ENCODE measurements around the gene SPO11.

Gene SPO11

GRCh38 chr20:57378107-57378506 lies 48.5 kb downstream of the SPO11 start:
- no peak for DNase-seq

DNA sequence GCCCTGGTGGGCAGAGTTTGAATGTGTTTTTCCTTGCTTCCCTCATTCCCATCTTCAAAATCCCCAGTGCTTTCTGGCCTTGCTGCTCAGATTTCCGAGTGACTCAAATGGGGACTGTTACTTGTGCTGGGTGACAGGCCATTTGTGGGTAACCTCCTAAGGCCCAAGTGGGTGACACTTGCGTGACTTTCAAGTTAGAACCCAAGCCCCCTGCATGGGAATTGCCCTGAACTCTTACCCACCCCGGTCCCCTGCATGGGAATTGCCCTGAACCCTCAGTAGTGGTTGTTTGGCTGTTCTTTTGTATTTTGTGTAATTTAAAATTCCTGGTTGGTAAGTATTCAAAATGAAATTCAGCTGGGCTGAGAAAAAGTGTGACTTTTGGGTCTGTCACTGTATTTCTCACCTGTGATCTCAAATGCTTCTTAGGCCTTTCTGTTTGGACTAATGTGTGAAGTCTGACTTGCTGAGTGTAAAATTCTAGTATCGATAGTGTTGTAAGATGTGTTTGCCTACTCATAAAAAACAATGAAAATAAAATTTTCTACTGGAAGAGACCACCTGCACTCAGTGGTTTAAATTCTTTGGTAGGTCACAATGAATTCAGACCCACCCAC lies 49.2 kb downstream of the SPO11 start:
- DNase-seq: no peak

DNA sequence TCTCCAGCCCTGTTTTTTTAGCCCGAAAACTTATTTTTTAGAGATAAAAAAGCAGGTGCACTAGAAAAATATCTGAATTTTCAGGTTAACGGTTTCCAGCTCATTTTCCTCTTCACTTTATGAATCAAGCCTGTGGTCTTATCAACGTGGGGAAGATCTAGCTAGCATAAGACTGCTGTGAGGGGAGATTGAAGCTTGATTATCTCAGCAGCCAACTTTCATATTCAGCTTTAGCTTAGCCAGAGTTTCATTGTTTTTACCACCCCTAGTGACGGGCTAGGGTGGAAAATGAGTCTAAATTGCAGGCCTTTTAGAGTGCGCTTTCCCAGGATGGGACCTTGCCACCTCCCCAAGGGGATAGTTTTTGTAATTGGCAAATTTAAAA lies 49.7 kb downstream of the SPO11 start:
- no peak for DNase-seq

- DNase-seq: no peak
These were observed 50.6 kb downstream of the SPO11 start for GRCh38 chr20:57380081-57380750.

DNA sequence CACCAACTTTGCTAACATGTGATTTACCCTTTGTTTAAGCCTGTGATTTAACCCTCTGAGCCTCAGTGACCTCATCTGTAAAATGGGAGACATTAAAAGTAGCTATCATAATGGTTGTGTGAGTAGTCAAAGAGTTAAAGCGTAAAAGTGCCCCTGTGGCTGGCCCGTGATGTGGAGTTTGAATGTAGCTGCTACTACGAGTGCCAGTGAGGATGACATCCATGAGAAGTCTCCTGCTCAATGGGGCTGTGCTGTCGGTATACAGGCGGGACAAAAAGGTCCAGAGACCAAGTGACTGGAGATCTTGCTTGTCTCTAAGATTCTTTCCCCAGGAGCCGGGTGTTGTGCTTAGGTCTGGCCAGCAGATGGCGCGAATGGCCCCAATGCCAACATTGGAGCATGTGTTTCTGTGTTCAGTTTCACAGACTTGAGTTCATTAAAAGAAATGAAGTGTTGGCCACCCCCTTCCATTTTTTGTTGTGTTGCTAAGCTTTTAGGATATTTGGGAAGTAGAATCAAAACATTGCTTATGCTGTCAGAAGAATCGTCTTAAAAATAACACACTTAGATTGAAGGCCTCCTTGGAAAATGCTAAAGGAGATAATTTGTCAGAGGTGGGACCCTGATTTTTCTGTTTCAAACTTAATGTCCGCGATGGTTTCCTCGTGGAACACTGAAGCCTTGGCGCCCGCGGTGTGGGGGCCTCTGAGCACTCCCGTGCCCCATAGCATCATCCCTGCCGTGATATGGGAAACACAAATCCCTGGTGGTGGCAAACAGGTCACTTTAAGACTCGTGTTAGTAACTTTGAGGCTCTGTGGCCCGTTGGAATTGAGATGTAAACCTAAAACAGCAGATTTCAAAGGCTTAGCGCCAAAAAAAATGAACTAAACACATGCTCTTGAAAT lies 52.2 kb downstream of the SPO11 start:
- DNase-seq: peak; percentile 78

- DNase-seq: no peak
These were observed 52.9 kb downstream of the SPO11 start for GRCh38 chr20:57382516-57382915.

DNA sequence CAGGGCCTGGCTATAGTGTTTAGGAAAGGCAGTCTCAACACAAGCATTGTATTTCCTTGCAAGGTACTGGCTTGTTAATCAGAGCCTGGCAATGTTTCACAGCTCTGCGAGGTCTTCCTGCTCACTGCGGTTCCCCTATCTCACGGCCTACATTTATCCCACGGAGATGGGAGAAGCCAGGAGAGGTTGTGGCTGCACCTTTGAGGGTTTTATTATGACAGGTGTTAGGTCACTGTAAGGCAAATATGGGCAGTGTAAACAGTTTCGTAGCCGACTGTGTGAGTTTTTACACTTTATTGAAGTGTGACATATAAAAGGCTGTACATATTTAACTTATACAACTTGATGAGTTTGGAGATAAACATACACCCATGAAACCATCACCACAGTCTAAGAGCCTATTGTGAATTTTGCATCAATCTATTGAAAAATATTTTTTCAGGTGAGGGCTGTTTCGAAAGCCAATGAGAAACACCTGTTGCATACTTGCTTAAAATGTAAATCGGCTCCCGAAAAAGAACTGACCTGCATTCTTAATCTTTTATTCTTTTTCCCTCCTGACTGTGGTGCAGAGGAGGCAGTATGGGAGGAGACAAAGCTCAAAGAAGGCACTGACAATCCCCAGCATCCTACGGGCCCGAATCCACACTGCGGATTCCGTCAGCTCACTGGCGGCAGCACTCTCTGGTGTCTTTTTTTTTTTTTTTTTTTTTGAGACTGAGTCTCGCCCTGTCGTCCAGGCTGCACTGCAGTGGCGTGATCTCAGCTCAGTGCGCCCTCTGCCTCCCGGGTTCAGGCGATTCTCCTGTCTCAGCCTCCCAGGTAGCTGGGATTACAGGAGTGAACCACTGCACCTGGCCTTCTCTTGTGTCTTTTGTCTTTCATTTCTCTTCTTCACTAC lies 54.1 kb downstream of the SPO11 start:
- DNase-seq: no peak

- no peak for DNase-seq
These were observed 54.9 kb downstream of the SPO11 start for GRCh38 chr20:57384486-57384885.

- no peak for DNase-seq
These were observed 55.6 kb downstream of the SPO11 start for GRCh38 chr20:57384953-57385761.

- no peak for DNase-seq
These were observed 56.3 kb downstream of the SPO11 start for GRCh38 chr20:57385940-57386339.

DNA sequence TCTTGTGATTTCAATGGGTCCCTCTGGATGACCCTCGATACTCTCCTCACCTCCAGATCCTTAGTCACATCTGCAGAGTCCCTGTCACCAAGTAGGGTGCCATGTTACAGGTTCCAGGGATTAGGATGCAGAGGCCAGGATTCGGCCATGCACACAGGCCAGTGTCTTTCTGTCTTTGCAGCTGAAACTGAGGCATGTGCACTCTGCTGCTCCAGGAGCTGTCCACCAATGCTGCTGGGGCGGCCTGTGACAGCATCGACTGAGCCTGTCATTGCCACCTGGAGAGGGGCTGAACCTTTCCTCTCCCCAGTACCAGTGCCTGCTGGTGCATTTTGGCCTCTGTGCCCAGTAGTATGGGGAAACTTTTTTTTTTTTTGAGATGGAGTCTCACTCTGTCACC lies 57.2 kb downstream of the SPO11 start:
- DNase-seq: no peak

GRCh38 chr20:57387463-57387862 lies 57.9 kb downstream of the SPO11 start:
- DNase-seq: no peak

- no peak for DNase-seq
These were observed 58.4 kb downstream of the SPO11 start for GRCh38 chr20:57387945-57388371.

DNA sequence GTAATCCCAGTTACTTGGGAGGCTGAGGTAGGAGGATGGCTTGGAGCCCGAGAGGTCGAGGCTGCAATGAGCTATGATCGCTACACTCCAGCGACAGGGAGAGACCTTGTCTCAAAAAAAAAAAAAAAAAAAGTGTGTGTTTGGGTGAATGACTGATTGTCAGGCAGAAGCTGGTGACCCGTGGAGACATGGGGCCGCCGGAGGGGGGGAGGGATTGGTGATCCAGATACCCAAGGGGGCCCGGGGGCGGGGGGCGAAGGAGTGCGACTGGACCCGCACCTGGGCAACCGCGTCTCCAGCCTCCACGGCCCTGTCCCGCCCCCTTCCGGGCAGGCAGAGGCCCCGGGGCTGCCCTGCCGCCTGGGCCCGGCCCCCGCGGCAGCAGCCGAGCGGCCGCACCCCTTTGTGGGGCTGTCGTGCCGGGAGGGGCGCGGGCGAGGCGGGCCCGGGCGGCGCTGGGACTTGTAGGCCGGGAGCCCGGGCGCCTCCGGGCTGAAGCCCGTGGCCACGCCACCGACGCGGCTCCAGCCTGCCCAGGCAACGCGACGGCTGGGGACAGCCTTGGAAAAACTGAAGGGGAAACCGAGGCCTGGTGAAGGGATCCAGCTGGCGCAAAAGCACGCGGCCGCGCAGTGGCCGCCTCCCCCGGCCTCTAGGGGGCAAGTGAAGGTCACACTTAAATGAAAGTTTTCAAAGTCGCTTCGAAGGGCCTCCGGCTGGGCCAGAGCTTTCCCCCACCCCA lies 59.5 kb downstream of the SPO11 start:
- no peak for DNase-seq

- DNase-seq: no peak
These were observed 60.3 kb downstream of the SPO11 start for GRCh38 chr20:57389695-57390603.

DNA sequence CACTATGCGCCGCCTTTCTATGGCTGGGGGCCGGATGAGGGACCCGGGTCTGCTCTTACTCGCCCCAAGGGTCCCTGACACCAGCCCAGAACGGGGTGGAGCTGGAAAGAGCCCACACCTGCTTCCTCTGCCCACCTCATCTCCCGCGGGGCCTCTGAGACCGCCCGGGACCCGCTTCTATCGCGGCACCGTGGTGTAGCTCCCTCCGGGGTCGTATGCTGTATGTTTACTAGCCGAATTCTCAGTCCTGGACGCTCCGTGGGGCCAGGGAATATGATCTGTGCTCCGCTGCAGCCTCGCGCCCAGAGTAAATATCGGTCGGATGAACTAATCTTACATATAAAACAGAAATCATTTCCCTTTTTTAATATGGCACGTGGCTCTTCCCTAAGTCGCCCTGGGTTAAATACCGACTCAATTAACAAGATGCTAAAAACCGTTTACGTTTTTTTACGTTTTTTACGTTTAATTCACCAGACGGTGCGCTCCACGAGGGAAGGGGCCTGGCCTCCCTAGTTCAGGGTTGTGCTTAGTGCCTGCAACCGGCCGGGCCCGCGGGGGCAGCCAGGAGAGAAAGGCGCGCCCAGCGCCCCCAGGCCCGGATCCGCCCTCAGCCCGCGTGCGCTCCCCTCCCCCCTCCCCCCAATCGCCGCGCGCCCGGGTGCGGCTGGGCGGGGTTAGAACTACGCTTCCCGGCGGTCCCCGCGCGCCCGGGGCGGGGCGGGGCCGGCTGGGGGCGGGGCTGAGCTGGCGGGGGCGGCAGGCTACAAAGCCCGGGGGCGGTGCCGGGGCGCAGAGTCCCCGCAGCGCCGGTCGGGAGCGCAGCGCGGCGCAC lies 61.2 kb downstream of the SPO11 start, which contains the start of gene RBM38:
Gene RBM38, plus strand, starts transcription at position 793 of the 835 bp plus-strand sequence. CDS start 186 bp downstream, outside the sequence.
- DNase-seq: peak; percentile 89

- peak; percentile 17 for DNase-seq
These were observed 62.1 kb downstream of the SPO11 start for GRCh38 chr20:57391439-57392301.
